ENCODE results near the gene TNRC6C. TPM values are rescaled to one million over a fixed set of nuclear protein-coding genes. Genes with fewer than 3 reads are reported as not detected.

The TNRC6C gene
- total and polyA plus RNA-seq, 9 of the 15 experiments (the other 6 are each of a cell fraction or from before 2014, with no cell fraction given): 0.20 to 4.9 (median 2.3) TPM

- no peak for TF ChIP-seq NUFIP1 (IDR thresholded peaks at IDR 0.05; ENCODE audit: partially characterized antibody)
- TF ChIP-seq HDAC6 (IDR thresholded peaks at IDR 0.05; ENCODE audit: low read depth, low read length): no peak
- TF ChIP-seq HNRNPUL1 (IDR thresholded peaks at IDR 0.05; ENCODE audit: low read length): no peak
- TF ChIP-seq ZFP1 (CRISPR knock-in tag; IDR thresholded peaks at IDR 0.05): no peak
- TF ChIP-seq DACH1 (IDR thresholded peaks at IDR 0.05; ENCODE audit: partially characterized antibody): no peak
- no peak for TF ChIP-seq ZNF717 (CRISPR knock-in tag; IDR thresholded peaks at IDR 0.05)
- no peak for TF ChIP-seq ZNF175 (CRISPR knock-in tag; IDR thresholded peaks at IDR 0.05; ENCODE audit: low read depth)
- no peak for TF ChIP-seq SIRT6 (IDR thresholded peaks at IDR 0.05; ENCODE audit: low read depth, low read length)
- FAIRE-seq: no peak
- intact Hi-C loops (cut with micrococcal nuclease): loop anchor here (10.0 kb wide), 1 partner anchor 96 kb away; no protein-coding TSS in a partner anchor
- no peaks in the 10 kb centered on the region; a peak in 1 of 5 replicates for H3K4me1 ChIP-seq (replicated peaks in 1 of 2; ENCODE audit: control insufficient read depth in 2 of 2, insufficient read depth in 2 of 2, low read length in 2 of 2)
- ChIA-PET POLR2A (interaction anchor here (0.6 kb wide), 1 partner anchor 146 kb away, joined by 3 read pairs; no protein-coding TSS in a partner anchor), CTCF (ENCODE audit: low intra/inter-chr PET ratio) (no interaction called here)
- no peak overlapping the region for H3K4me2 ChIP-seq (ENCODE audit: insufficient read depth, low read length)
- no peaks in the 10 kb centered on the region for H3K9me1 ChIP-seq (ENCODE audit: control insufficient read depth, insufficient read depth, low read length)
- WGBS (ENCODE audit: insufficient coverage, low coverage, missing lambda C conversion rate): 68% methylated on average over 7 of the region's 7 CpGs
- in situ Hi-C loops (cut with MboI): loop anchor here (10.0 kb wide), 1 partner anchor 466 kb away; no protein-coding TSS in a partner anchor
- no peaks in the 10 kb centered on the region; the same call in 2 of the 3 replicates for H3K36me3 ChIP-seq (ENCODE audit: control insufficient read depth, insufficient read depth, low read length)
- no peaks in the 10 kb centered on the region for H4K20me1 ChIP-seq (replicated peaks; ENCODE audit: control insufficient read depth, insufficient read depth, low read length)
- H3K4me3 ChIP-seq: no peak overlapping the region
- no peaks in the 10 kb centered on the region for H3K79me2 ChIP-seq (ENCODE audit: control insufficient read depth, insufficient read depth, low read length)
- no peak for DNase-seq (ENCODE audit: extremely low read depth in 1 of 4, low spot score in 3 of 4)
- ATAC-seq: no peak
- BruUV-seq (replicated peaks): no TSS peak
- H3K9ac ChIP-seq (ENCODE audit: insufficient read depth in 1 of 2, low read depth in 2 of 2, low read length in 2 of 2): no peak overlapping the region
- no peaks in the 10 kb centered on the region for H3K9me3 ChIP-seq (replicated peaks; ENCODE audit: control insufficient read depth, insufficient read depth, low read depth, low read length)
- H2AFZ ChIP-seq (ENCODE audit: low read depth, low read length): no peak overlapping the region
- no peak overlapping the region for H3K27ac ChIP-seq (ENCODE audit: extremely low read depth, low read depth, low read length)
- H3K27me3 ChIP-seq (ENCODE audit: control insufficient read depth in 2 of 2, insufficient read depth in 2 of 2, low read length in 2 of 2): no peaks in the 10 kb centered on the region
These were observed 52.3 kb downstream of the TNRC6C start for GRCh38 chr17:78010759-78011158.
